Kidney (tissue), 14 donors: ENCODE results near the gene REM2. TPM values are rescaled to one million over a fixed set of nuclear protein-coding genes. Genes with fewer than 3 reads are reported as not detected.

ENCODE experiments used
- DNase-seq, 5 donors: peaks; one replicate each; pipeline ENCODE4 v3.0.0-alpha.2; 2013 to 2020
- FAIRE-seq: peaks from 2 replicates; lab custom pipeline; 2012; peaks lifted over from hg19 to GRCh38; lab: Jason Lieb, UNC
- H3K27ac ChIP-seq, 2 donors: one replicate each; pipeline ENCODE4 v1.7.0; 2013; ENCODE audit warnings: low read depth in 2 of 2, low read length in 2 of 2, inconsistent platforms in 1 of 2
- H3K27me3 ChIP-seq: one replicate; pipeline ENCODE4 v1.7.1; 2013; ENCODE audit warnings: low read length, inconsistent platforms; ENCODE audit not compliant: control insufficient read depth, insufficient read depth
- H3K36me3 ChIP-seq, 3 donors: one replicate each; pipeline versions ENCODE4 v1.7.0 to v1.7.1; 2013; ENCODE audit warnings: low read length in 3 of 3, control low read depth in 1 of 3, inconsistent platforms in 1 of 3; ENCODE audit not compliant: insufficient read depth in 3 of 3, control insufficient read depth in 2 of 3
- H3K4me1 ChIP-seq, 3 donors: one replicate each; pipeline versions ENCODE4 v1.7.0 to v1.7.1; 2013; ENCODE audit warnings: low read length in 3 of 3, inconsistent platforms in 1 of 3, low read depth in 1 of 3; ENCODE audit not compliant: control insufficient read depth in 2 of 3, insufficient read depth in 2 of 3
- H3K4me3 ChIP-seq, 3 donors: one replicate each; pipeline versions ENCODE4 v1.7.0 to v1.8.1; 2013; ENCODE audit warnings: low read length in 3 of 3, control low read depth in 1 of 3, inconsistent platforms in 1 of 3
- H3K9ac ChIP-seq, 3 donors: one replicate each; pipeline versions ENCODE4 v1.7.0 to v1.7.1; 2013; ENCODE audit warnings: low read length in 3 of 3, control low read depth in 1 of 3, inconsistent platforms in 1 of 3
- H3K9me3 ChIP-seq, 3 donors: one replicate each; pipeline versions ENCODE4 v1.7.0 to v1.7.1; 2013; ENCODE audit warnings: low read length in 3 of 3, control low read depth in 1 of 3, inconsistent platforms in 1 of 3; ENCODE audit not compliant: control insufficient read depth in 2 of 3, insufficient read depth in 1 of 3
- CTCF ChIP-seq: IDR thresholded peaks from 3 replicates; pipeline ENCODE4 v1.5.1; 2012; ENCODE audit warnings: mild to moderate bottlenecking, moderate library complexity, borderline replicate concordance; ENCODE audit not compliant: insufficient read depth; ENCODE audit errors: extremely low read depth
- intact Hi-C: fragments of 100-400 bp; cut with DNase I; formaldehyde crosslinking; loops from one replicate; pipeline ENCODE4 v1.11.1; 2022
- polyA plus RNA-seq: library from polyadenylated mRNA; stranded (reverse); fragments of 350-450 nt; fragmentation: Illumina TruSeq; extraction: RNeasy Lipid Tissue Mini Kit (QIAGEN cat#74804); gene quantifications from one replicate; pipeline ENCODE4 v1.2.3, GENCODE V29; 2014; ENCODE audit warnings: low read depth, low replicate concordance; ENCODE audit not compliant: insufficient read depth
- total RNA-seq: library from RNA; stranded (reverse); fragmentation: NEBNext Ultra II Directional; extraction: Animal tissue kit (Norgen Biotek cat#: 25700); gene quantifications from one replicate; pipeline ENCODE4 v1.2.1, GENCODE V29; 2021
- donor health status: control.
- donor health status: control.
- donor health status: control.
- donor health status: control.
- donor health status: control.
- donor health status: DM: yes; HTN: yes; CAD: no.
- donor health status: Normal renal cell carcinoma (clear cell type).

The REM2 gene
- total and polyA plus RNA-seq, 2 donors from 2014 or later = 0.63 to 0.77 TPM

- FAIRE-seq (no peak), DNase-seq (no peak)
- H3K27ac ChIP-seq = no peak overlapping the region
- no peak overlapping the region for H3K9ac ChIP-seq
- no peak overlapping the region for H3K4me3 ChIP-seq
- intact Hi-C loops = no loop called here
- H3K4me1 ChIP-seq = peaks cover 0 to 11% (median 4%) of the 10 kb centered on the region in 3 donors
- H3K27me3 ChIP-seq = no peaks in the 10 kb centered on the region
- peaks cover 0 to 19% (median 11%) of the 10 kb centered on the region in 3 donors for H3K36me3 ChIP-seq
- no peak for TF ChIP-seq CTCF
- no peaks in the 10 kb centered on the region for H3K9me3 ChIP-seq
Observed at GRCh38 chr14:22882064-22882463, 958 bp upstream of the REM2 start.

- Histone ChIP-seq H3K4me3 (no peak overlapping the region), H3K4me1 (peaks cover 0 to 12% (median 4%) of the 10 kb centered on the region in 3 donors), H3K27me3 (no peaks in the 10 kb centered on the region), H3K9ac (peak overlapping the region in 1 of 3 donors; percentile 7), H3K36me3 (peaks cover 0 to 14% (median 11%) of the 10 kb centered on the region in 3 donors), H3K9me3 (no peaks in the 10 kb centered on the region), H3K27ac (no peak overlapping the region)
- intact Hi-C loops = no loop called here
- no peak for TF ChIP-seq CTCF
- DNase-seq (peak in 4 of 5 donors; percentile 87 to 95 (median 94)), FAIRE-seq (no peak)
Observed at GRCh38 chr14:22882529-22883172, 371 bp upstream of the REM2 start.

- Histone ChIP-seq H3K9me3 (no peaks in the 10 kb centered on the region), H3K9ac (no peak overlapping the region), H3K4me3 (no peak overlapping the region), H3K27me3 (no peaks in the 10 kb centered on the region), H3K36me3 (peaks cover 0 to 3% (median 3%) of the 10 kb centered on the region in 3 donors), H3K27ac (no peak overlapping the region), H3K4me1 (peaks cover 0 to 13% (median 4%) of the 10 kb centered on the region in 3 donors)
- FAIRE-seq = no peak
- DNase-seq = no peak
- intact Hi-C loops = no loop called here
- TF ChIP-seq CTCF = no peak
Observed at GRCh38 chr14:22884076-22884737, 1.2 kb downstream of the REM2 start.
